ENCODE data around the gene SMAD3. TPM values are rescaled to one million over a fixed set of nuclear protein-coding genes. Genes with fewer than 3 reads are reported as not detected.

SMAD3 gene
- total RNA-seq, 2 donors from 2014 or later = 47.4 to 68.9 TPM

DNA sequence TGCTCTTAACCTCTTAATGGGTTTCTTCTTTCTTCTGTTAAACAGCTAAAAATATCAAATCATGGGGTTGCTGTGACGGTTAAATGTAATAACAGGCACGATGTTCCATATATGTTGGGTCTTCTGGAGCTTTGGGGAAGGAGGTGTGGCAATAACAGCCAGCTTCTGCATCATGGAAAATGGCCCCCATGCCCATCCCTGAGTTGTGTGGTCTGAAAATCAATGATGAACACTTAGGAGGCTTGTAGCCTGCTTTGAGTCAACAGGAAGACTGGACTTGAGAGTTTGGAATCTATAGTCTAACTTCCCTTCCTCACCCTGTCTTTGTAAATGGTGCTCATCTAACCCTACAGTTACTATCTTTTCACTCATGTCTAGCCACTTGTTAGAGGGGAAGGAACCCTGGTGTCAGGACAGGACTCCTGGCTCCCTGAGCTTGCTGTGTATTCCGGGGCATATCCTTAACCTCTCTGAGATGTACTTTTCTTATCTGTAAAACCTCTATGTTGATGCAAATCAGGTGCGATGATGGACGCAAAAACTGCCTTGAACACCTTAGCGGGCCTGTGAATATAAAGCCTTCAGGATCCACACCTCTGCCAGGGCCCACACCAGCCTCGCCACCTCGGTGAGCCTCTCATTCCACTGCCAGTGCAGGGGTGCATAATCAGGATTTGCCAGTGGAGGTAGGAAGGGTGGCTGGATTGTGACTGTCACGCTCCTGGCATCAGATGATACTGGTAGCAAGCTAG is 27.5 kb downstream of the SMAD3 start:
- Mint-ChIP-seq H3K27ac (peak overlapping the region; percentile 19), H3K27me3 (ENCODE audit: low read depth) (no peaks in the 10 kb centered on the region), H3K4me3 (peak overlapping the region in 1 of 2 donors; percentile 46), H3K36me3 (ENCODE audit: insufficient read depth in 2 of 2) (peaks cover 6 to 14% of the 10 kb centered on the region in 2 donors), H3K9me3 (no peaks in the 10 kb centered on the region), H3K4me1 (ENCODE audit: low read depth) (peaks cover 64% of the 10 kb centered on the region)
- no peak for DNase-seq
- no peak for ATAC-seq (replicated peaks in 1 of 2)

- H3K27ac Mint-ChIP-seq = no peak overlapping the region
- H3K36me3 Mint-ChIP-seq (ENCODE audit: insufficient read depth in 2 of 2) = peaks cover 6 to 14% of the 10 kb centered on the region in 2 donors
- no peaks in the 10 kb centered on the region for H3K27me3 Mint-ChIP-seq (ENCODE audit: low read depth)
- DNase-seq = no peak
- H3K9me3 Mint-ChIP-seq = no peaks in the 10 kb centered on the region
- H3K4me3 Mint-ChIP-seq = peak overlapping the region in 1 of 2 donors; percentile 46
- H3K4me1 Mint-ChIP-seq (ENCODE audit: low read depth) = peaks cover 59% of the 10 kb centered on the region
- no peak for ATAC-seq (replicated peaks in 1 of 2)
Measured at GRCh38 chr15:67093504-67093862, 28.1 kb downstream of the SMAD3 start.

DNA sequence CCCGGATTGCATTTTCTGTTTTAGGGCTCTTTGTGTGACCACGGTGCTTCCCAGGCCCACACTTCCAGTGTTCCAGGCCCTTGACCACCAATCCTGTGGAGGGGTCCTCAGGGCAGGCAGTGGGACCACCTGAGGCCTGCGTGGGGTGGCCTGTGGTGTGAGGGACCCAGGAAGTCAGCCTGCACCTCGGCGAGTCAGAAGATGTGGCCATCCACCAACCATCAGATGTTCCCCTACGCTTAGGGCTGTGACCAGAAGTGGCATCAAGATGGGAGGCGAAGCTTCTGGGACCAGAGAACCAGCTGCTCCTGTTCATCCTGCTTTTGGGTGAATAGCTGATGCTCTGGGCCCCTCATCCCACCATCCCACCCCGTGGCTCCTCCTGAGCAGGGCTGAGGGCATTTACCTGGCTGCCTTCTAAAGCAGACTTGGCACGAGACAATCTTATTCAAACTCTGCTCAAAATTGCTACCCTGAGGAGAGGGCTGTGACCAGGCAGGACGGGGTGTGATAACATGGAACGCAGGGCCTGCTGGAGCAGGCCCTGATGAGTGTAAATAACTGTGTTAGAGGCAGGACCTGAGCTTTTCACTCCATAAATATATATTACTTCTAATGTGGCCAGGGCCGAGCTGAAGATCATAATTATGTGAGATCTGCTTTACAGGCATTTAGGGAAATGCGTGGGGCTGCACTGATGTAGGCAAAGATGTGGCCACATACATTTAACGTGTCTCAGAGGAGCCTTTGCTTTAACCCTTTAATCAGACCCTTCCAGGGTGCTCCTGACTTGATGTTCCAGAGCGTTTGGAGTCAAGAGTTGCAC is 28.8 kb downstream of the SMAD3 start:
- peaks cover 6 to 14% of the 10 kb centered on the region in 2 donors for H3K36me3 Mint-ChIP-seq (ENCODE audit: insufficient read depth in 2 of 2)
- DNase-seq (no peak), ATAC-seq (replicated peaks in 1 of 2) (no peak)
- no peaks in the 10 kb centered on the region for H3K27me3 Mint-ChIP-seq (ENCODE audit: low read depth)
- H3K4me1 Mint-ChIP-seq (ENCODE audit: low read depth) = peaks cover 52% of the 10 kb centered on the region
- H3K9me3 Mint-ChIP-seq = no peaks in the 10 kb centered on the region
- H3K27ac Mint-ChIP-seq = no peak overlapping the region
- no peak overlapping the region for H3K4me3 Mint-ChIP-seq

DNA sequence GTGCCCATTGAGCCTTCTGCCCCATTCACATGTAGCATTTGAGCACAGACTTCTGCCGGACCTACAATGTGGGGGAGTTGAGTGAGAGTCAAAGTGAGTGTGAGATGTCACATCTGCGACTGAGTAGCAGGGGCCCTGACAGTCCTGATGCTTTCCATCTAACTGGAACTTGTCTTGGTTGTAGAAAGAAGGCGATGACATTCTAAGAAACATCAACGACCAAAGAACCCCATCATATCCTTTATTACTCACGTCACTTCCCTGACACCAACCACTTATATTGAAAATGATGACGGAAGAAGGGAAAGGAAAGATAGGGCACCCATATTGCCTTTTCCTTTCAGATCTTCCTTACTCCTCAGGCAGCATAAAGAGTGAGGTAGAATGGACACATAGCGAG is 30.5 kb downstream of the SMAD3 start:
- H3K4me3 Mint-ChIP-seq = peak overlapping the region; percentile 8 to 35
- peak overlapping the region; percentile 64 for H3K27ac Mint-ChIP-seq
- DNase-seq (no peak), ATAC-seq (replicated peaks in 1 of 2) (peak; percentile 13 to 30)
- H3K27me3 Mint-ChIP-seq (ENCODE audit: low read depth) = no peaks in the 10 kb centered on the region
- H3K9me3 Mint-ChIP-seq = no peaks in the 10 kb centered on the region
- peaks cover 6 to 14% of the 10 kb centered on the region in 2 donors for H3K36me3 Mint-ChIP-seq (ENCODE audit: insufficient read depth in 2 of 2)
- H3K4me1 Mint-ChIP-seq (ENCODE audit: low read depth) = peaks cover 35% of the 10 kb centered on the region

DNA sequence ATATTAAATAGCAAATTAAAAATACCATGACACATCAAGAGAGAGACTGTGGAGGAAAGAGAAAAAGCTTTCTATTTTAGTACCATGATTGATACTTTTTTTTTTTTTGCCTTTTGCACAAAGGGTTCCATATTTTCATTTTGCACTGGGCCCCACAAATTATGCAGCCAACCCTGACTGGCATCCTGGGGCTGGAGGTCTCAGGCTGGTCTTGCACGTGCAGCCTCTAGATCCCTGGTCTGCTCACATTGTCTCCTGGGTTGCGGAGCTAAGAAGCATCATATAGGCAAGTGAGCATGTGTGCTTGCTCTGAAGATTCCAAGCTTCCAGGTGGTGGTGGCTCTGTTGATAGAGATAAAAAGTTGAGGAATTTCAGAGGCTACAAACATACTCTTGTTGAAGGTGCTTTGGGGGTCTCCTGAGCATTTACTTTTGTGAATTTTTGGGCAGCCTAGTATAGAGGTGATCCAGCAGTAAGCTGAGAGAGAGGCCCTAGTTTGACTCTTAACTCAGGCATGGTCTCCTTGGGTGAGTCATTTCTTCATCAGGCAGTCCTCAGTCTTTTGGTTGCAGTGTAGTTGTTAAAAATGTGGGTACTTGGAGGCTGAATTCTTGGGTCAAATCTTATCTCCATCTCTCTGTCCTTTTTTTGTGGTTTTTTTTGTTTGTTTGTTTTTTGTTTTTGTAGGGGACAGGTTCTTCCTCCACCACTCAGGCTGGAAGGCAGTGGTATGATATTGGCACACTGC is 31.3 kb downstream of the SMAD3 start:
- H3K27ac Mint-ChIP-seq = peak overlapping the region; percentile 44
- DNase-seq (no peak), ATAC-seq (replicated peaks in 1 of 2) (peak; percentile 29 to 31)
- H3K9me3 Mint-ChIP-seq = no peaks in the 10 kb centered on the region
- H3K4me1 Mint-ChIP-seq (ENCODE audit: low read depth) = peaks cover 27% of the 10 kb centered on the region
- no peaks in the 10 kb centered on the region for H3K27me3 Mint-ChIP-seq (ENCODE audit: low read depth)
- peak overlapping the region; percentile 83 to 84 for H3K4me3 Mint-ChIP-seq
- H3K36me3 Mint-ChIP-seq (ENCODE audit: insufficient read depth in 2 of 2) = peaks cover 6 to 14% of the 10 kb centered on the region in 2 donors

GRCh38 chr15:67097424-67097823 is 32.0 kb downstream of the SMAD3 start:
- ATAC-seq (replicated peaks in 1 of 2) (no peak), DNase-seq (no peak)
- Mint-ChIP-seq H3K9me3 (no peaks in the 10 kb centered on the region), H3K27me3 (ENCODE audit: low read depth) (no peaks in the 10 kb centered on the region), H3K4me3 (peak overlapping the region; percentile 83 to 84), H3K27ac (peak overlapping the region; percentile 80), H3K36me3 (ENCODE audit: insufficient read depth in 2 of 2) (peaks cover 6 to 14% of the 10 kb centered on the region in 2 donors), H3K4me1 (ENCODE audit: low read depth) (peaks cover 20% of the 10 kb centered on the region)

- peaks cover 10 to 14% of the 10 kb centered on the region in 2 donors for H3K36me3 Mint-ChIP-seq (ENCODE audit: insufficient read depth in 2 of 2)
- ATAC-seq (replicated peaks in 1 of 2) = no peak
- DNase-seq = peak; percentile 48 to 54
Measured at GRCh38 chr15:67097930-67098740, 32.7 kb downstream of the SMAD3 start.

DNA sequence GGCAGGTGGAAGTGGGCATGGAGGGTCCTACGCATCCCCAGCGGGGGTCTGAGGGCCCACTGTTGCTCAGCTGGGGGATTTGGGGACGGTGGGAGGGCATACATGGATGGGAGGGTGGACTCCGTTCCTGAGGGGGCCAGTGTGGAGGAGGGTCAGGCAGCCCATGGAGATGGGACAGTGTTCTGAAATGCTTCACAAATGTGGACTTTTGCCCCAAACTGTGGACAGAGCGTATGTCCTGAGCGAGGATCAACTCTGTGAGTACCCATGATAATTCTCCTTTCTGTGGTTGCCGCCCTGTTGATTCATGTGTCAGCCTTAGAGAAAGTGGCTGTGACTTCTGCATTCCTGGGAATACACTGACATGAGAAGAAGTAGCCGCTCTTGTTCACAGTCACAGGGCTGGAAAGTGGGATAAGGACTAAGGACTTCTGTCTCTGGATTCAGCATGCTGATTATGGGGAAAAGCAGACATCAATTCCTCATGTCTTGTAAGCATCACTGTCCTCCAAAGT is 33.4 kb downstream of the SMAD3 start:
- ATAC-seq (replicated peaks in 1 of 2) (no peak), DNase-seq (no peak)
- Mint-ChIP-seq H3K27me3 (ENCODE audit: low read depth) (no peaks in the 10 kb centered on the region), H3K9me3 (no peaks in the 10 kb centered on the region), H3K4me3 (peak overlapping the region; percentile 83 to 84), H3K4me1 (ENCODE audit: low read depth) (peaks cover 6% of the 10 kb centered on the region), H3K27ac (peak overlapping the region; percentile 89), H3K36me3 (ENCODE audit: insufficient read depth in 2 of 2) (peaks cover 10 to 11% of the 10 kb centered on the region in 2 donors)

More at GRCh38 chr15:67097930-67098740, 32.7 kb downstream of the SMAD3 start:
- H3K9me3 Mint-ChIP-seq = no peaks in the 10 kb centered on the region
- no peaks in the 10 kb centered on the region for H3K27me3 Mint-ChIP-seq (ENCODE audit: low read depth)
- H3K4me1 Mint-ChIP-seq (ENCODE audit: low read depth) = peaks cover 12% of the 10 kb centered on the region
- H3K4me3 Mint-ChIP-seq = peak overlapping the region; percentile 83 to 84
- H3K27ac Mint-ChIP-seq = peak overlapping the region; percentile 89

GRCh38 chr15:67100124-67100791 is 34.9 kb downstream of the SMAD3 start:
- DNase-seq = no peak
- peak overlapping the region; percentile 53 to 84 for H3K4me3 Mint-ChIP-seq
- no peaks in the 10 kb centered on the region for H3K4me1 Mint-ChIP-seq (ENCODE audit: low read depth)
- no peak overlapping the region for H3K27ac Mint-ChIP-seq
- no peak for ATAC-seq (replicated peaks in 1 of 2)
- H3K36me3 Mint-ChIP-seq (ENCODE audit: insufficient read depth in 2 of 2) = peaks cover 7 to 11% of the 10 kb centered on the region in 2 donors
- no peaks in the 10 kb centered on the region for H3K27me3 Mint-ChIP-seq (ENCODE audit: low read depth)
- no peaks in the 10 kb centered on the region for H3K9me3 Mint-ChIP-seq

GRCh38 chr15:67100801-67101581 is 35.6 kb downstream of the SMAD3 start:
- peak; percentile 79 to 82 for ATAC-seq (replicated peaks in 1 of 2)
- peaks cover 5 to 6% of the 10 kb centered on the region in 2 donors for H3K36me3 Mint-ChIP-seq (ENCODE audit: insufficient read depth in 2 of 2)

GRCh38 chr15:67101911-67102598 is 36.7 kb downstream of the SMAD3 start:
- peaks cover 4 to 5% of the 10 kb centered on the region in 2 donors for H3K36me3 Mint-ChIP-seq (ENCODE audit: insufficient read depth in 2 of 2)
- H3K9me3 Mint-ChIP-seq = no peaks in the 10 kb centered on the region
- DNase-seq = peak; percentile 70 to 73
- no peaks in the 10 kb centered on the region for H3K27me3 Mint-ChIP-seq (ENCODE audit: low read depth)
- peak; percentile 56 to 60 for ATAC-seq (replicated peaks in 1 of 2)
- no peaks in the 10 kb centered on the region for H3K4me1 Mint-ChIP-seq (ENCODE audit: low read depth)
- H3K4me3 Mint-ChIP-seq = no peak overlapping the region
- no peak overlapping the region for H3K27ac Mint-ChIP-seq

More at GRCh38 chr15:67100801-67101581, 35.6 kb downstream of the SMAD3 start:
- DNase-seq = peak; percentile 81 to 89
- Mint-ChIP-seq H3K4me1 (ENCODE audit: low read depth) (no peaks in the 10 kb centered on the region), H3K9me3 (no peaks in the 10 kb centered on the region), H3K27ac (no peak overlapping the region), H3K27me3 (ENCODE audit: low read depth) (no peaks in the 10 kb centered on the region), H3K4me3 (no peak overlapping the region)
